GM12874 (cell line): ENCODE data around the gene SULT2A1.

Source experiments
- CTCF ChIP-seq: IDR thresholded peaks from 2 replicates; pipeline ENCODE4 v1.5.1; 2011; ENCODE audit warnings: low read depth, mild to moderate bottlenecking, control low read depth, low read length, moderate library complexity; ENCODE audit not compliant: insufficient read depth

The SULT2A1 gene

DNA sequence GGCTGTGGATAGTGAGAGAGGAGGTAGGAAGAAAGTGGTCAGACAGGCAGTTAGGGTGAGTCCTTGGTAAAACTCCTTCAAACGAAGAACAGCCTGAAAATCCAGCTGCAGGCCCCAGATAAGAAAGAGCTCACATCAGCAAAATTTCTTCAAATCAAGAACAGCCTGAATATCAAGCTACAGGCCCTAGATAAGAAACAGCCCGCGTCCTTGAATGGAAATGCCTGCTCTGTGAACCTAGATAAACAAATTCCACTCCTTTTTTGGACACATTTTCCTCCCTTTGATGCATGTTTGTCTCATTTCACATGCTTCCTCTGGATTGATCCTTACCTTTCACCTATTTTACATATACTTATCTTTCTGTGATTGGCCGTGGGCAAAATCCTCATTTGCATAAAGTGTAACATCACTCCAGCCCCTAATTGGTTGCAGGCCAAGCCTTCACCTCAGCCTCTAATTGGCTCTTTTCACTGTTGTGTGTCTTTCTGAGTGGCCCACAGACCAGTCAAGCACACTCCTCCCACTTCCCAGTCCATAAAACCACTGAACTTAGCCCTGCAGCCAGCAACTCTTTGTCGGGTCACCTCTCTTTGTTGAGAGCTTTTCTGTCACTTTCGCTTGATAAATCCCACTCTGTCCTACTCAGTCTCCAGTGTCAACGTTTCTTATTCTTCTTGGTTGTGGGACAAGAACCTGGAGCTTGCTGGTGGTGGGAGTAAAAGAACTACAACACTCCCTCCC, 6.0 kb upstream of the SULT2A1 start:
- no peak for TF ChIP-seq CTCF

DNA sequence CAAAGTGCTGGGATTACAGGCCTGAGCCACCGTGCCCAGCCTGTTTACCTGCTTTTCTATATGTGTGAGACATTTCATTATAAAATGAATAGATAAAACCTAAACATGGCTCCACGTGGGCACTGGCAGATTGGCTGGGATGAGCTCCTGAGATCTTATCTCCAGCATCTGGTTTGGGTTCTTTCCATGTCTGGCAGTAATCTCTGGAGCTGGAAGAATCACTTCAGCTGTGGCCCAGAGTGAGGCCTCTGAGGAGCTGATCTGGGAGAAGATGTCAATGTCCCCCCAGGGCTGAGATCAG, 5.5 kb upstream of the SULT2A1 start:
- no peak for TF ChIP-seq CTCF

GRCh38 chr19:47890865-47891621, 4.9 kb upstream of the SULT2A1 start:
- no peak for TF ChIP-seq CTCF

- TF ChIP-seq CTCF = no peak
Observed at GRCh38 chr19:47885067-47885463, 1.1 kb downstream of the SULT2A1 start.

GRCh38 chr19:47882890-47883289, 3.2 kb downstream of the SULT2A1 start:
- TF ChIP-seq CTCF = no peak

- TF ChIP-seq CTCF = no peak
Observed at GRCh38 chr19:47881757-47882156, 4.4 kb downstream of the SULT2A1 start.

GRCh38 chr19:47878906-47879305, 7.2 kb downstream of the SULT2A1 start:
- TF ChIP-seq CTCF = no peak
